Lower lobe of right lung (tissue), 2 donors: ENCODE results near the gene CDH5. TPM values are rescaled to one million over a fixed set of nuclear protein-coding genes. Genes with fewer than 3 reads are reported as not detected.
"Not testable (repeated sequence)": the region's sequence is repeated elsewhere in the genome, so short reads cannot be mapped to it uniquely, and the experiment has no call there.

Experiments
- ATAC-seq, 2 donors: fragments of 200-7000 bp; cut with Tn5 transposase; one replicate each; pipeline ENCODE4 v1.9.1; 2020 to 2022; ENCODE audit warnings: mild to moderate bottlenecking in 2 of 2, moderate library complexity in 2 of 2
- DNase-seq: peaks from one replicate; pipeline ENCODE4 v3.0.0-alpha.2; 2020
- H3K27ac ChIP-seq: fragments of 200-600 bp; one replicate; pipeline ENCODE4 v1.8.0; 2022
- H3K27me3 ChIP-seq: fragments of 200-600 bp; one replicate; pipeline ENCODE4 v1.8.0; 2022; ENCODE audit warnings: low read depth
- H3K36me3 ChIP-seq: fragments of 200-600 bp; one replicate; pipeline ENCODE4 v1.8.0; 2022; ENCODE audit warnings: mild to moderate bottlenecking
- H3K4me1 ChIP-seq: fragments of 200-600 bp; one replicate; pipeline ENCODE4 v1.8.0; 2022
- H3K4me3 ChIP-seq: fragments of 200-600 bp; one replicate; pipeline ENCODE4 v1.8.0; 2022; ENCODE audit warnings: mild to moderate bottlenecking
- H3K9me3 ChIP-seq: fragments of 200-600 bp; one replicate; pipeline ENCODE4 v1.8.0; 2022
- intact Hi-C: fragments of 100-400 bp; cut with DNase I; formaldehyde crosslinking; loops from one replicate; pipeline ENCODE4 v1.11.0; 2022
- total RNA-seq: library from RNA; stranded (reverse); fragmentation: NEBNext Ultra II Directional; extraction: Animal tissue kit (Norgen Biotek cat#: 25700); gene quantifications from one replicate; pipeline ENCODE4 v1.2.1, GENCODE V29; 2021
- TF ChIP-seq, protein P1 (sequence below): fragments of 200-600 bp; IDR thresholded peaks from one replicate; pipeline ENCODE4 v1.8.0; 2022; ENCODE audit warnings: antibody characterized with exemption, mild to moderate bottlenecking
- donor health status: DM: no; HTN: yes; CAD: no; lungs with severe emphysema.

Gene CDH5
- total RNA-seq, 1 donor from 2014 or later: 128 TPM

GRCh38 chr16:66324815-66325515 lies 41.5 kb upstream of the CDH5 start:
- no peaks in the 10 kb centered on the region for H3K27me3 ChIP-seq
- TF ChIP-seq, protein P1, sequence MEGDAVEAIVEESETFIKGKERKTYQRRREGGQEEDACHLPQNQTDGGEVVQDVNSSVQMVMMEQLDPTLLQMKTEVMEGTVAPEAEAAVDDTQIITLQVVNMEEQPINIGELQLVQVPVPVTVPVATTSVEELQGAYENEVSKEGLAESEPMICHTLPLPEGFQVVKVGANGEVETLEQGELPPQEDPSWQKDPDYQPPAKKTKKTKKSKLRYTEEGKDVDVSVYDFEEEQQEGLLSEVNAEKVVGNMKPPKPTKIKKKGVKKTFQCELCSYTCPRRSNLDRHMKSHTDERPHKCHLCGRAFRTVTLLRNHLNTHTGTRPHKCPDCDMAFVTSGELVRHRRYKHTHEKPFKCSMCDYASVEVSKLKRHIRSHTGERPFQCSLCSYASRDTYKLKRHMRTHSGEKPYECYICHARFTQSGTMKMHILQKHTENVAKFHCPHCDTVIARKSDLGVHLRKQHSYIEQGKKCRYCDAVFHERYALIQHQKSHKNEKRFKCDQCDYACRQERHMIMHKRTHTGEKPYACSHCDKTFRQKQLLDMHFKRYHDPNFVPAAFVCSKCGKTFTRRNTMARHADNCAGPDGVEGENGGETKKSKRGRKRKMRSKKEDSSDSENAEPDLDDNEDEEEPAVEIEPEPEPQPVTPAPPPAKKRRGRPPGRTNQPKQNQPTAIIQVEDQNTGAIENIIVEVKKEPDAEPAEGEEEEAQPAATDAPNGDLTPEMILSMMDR: no peak
- no peak overlapping the region for H3K4me3 ChIP-seq
- H3K36me3 ChIP-seq: no peaks in the 10 kb centered on the region
- ATAC-seq (no peak), DNase-seq (no peak)
- H3K9me3 ChIP-seq: no peaks in the 10 kb centered on the region
- intact Hi-C loops: no loop called here
- H3K4me1 ChIP-seq: peaks cover 14% of the 10 kb centered on the region
- no peak overlapping the region for H3K27ac ChIP-seq

GRCh38 chr16:66325717-66326376 lies 40.6 kb upstream of the CDH5 start:
- peaks cover 14% of the 10 kb centered on the region for H3K4me1 ChIP-seq
- ATAC-seq (no peak), DNase-seq (no peak)
- no peak overlapping the region for H3K4me3 ChIP-seq
- no peak overlapping the region for H3K27ac ChIP-seq
- intact Hi-C loops: no loop called here
- TF ChIP-seq, protein P1: no peak
- no peaks in the 10 kb centered on the region for H3K27me3 ChIP-seq
- no peaks in the 10 kb centered on the region for H3K9me3 ChIP-seq
- no peaks in the 10 kb centered on the region for H3K36me3 ChIP-seq

- intact Hi-C loops: no loop called here
- no peak overlapping the region for H3K4me3 ChIP-seq
- no peak overlapping the region for H3K27ac ChIP-seq
- no peak for DNase-seq
- TF ChIP-seq, protein P1: no peak
- peaks cover 14% of the 10 kb centered on the region for H3K4me1 ChIP-seq
- H3K9me3 ChIP-seq: no peaks in the 10 kb centered on the region
- H3K36me3 ChIP-seq: no peaks in the 10 kb centered on the region
- H3K27me3 ChIP-seq: no peaks in the 10 kb centered on the region
- peak; percentile 25 to 54 for ATAC-seq
Observed at GRCh38 chr16:66326991-66327513, 39.4 kb upstream of the CDH5 start.

- Histone ChIP-seq H3K27ac (no peak overlapping the region), H3K27me3 (no peaks in the 10 kb centered on the region), H3K36me3 (no peaks in the 10 kb centered on the region), H3K4me3 (no peak overlapping the region), H3K4me1 (peaks cover 14% of the 10 kb centered on the region), H3K9me3 (no peaks in the 10 kb centered on the region)
- intact Hi-C loops: no loop called here
- DNase-seq (no peak), ATAC-seq (no peak)
- TF ChIP-seq, protein P1: no peak
Observed at GRCh38 chr16:66328282-66328681, 38.2 kb upstream of the CDH5 start.

GRCh38 chr16:66331464-66331863 lies 35.0 kb upstream of the CDH5 start:
- H3K9me3 ChIP-seq, H3K4me3 ChIP-seq, ATAC-seq, DNase-seq, H3K36me3 ChIP-seq, H3K27me3 ChIP-seq, H3K27ac ChIP-seq, intact Hi-C loops: not testable (repeated sequence)
- peaks cover 11% of the 10 kb centered on the region for H3K4me1 ChIP-seq
